ENCODE results near the gene FOSB. TPM values are rescaled to one million over a fixed set of nuclear protein-coding genes. Genes with fewer than 3 reads are reported as not detected.
A peak's percentile ranks its signal among the peaks of the same experiment; 100 is the strongest.

The FOSB gene
- total and polyA plus RNA-seq, 4 donors, result 7.9 to 24.2 (median 16.4) TPM

GRCh38 chr19:45446295-45446694, 21.5 kb upstream of the FOSB start:
- no peak overlapping the region for H3K9ac ChIP-seq (ENCODE audit: insufficient read depth in 1 of 2, low read length in 2 of 2)
- ATAC-seq (ENCODE audit: insufficient read depth, low FRiP score), result no peak
- no peaks in the 10 kb centered on the region for H3K27me3 ChIP-seq (ENCODE audit: control insufficient read depth in 3 of 3, insufficient read depth in 3 of 3, low read length in 2 of 3)
- H3K4me3 ChIP-seq, result no peak overlapping the region
- H3K27ac ChIP-seq (ENCODE audit: low read depth in 1 of 2, low read length in 1 of 2), result no peak overlapping the region
- 82 to 86% methylated on average over 6 of the region's 6 CpGs for WGBS, 2 donors
- no peaks in the 10 kb centered on the region for H3K36me3 ChIP-seq (ENCODE audit: control insufficient read depth in 4 of 4, insufficient read depth in 4 of 4, low read length in 4 of 4)
- peak in 1 of 3 donors; percentile 26 for DNase-seq
- no peaks in the 10 kb centered on the region for H3K9me3 ChIP-seq (ENCODE audit: control insufficient read depth in 4 of 4, insufficient read depth in 3 of 4, low read length in 3 of 4)
- peak; percentile 19 for TF ChIP-seq CTCF (IDR thresholded peaks at IDR 0.05; ENCODE audit: control extremely low read depth, extremely low read depth)
- H3K4me1 ChIP-seq (ENCODE audit: control insufficient read depth in 5 of 5, insufficient read depth in 5 of 5, low read length in 5 of 5), result peaks cover 6 to 17% (median 11%) of the 10 kb centered on the region in 5 donors

- Histone ChIP-seq H3K4me1 (ENCODE audit: control insufficient read depth in 5 of 5, insufficient read depth in 5 of 5, low read length in 5 of 5) (peaks cover 6 to 18% (median 11%) of the 10 kb centered on the region in 5 donors), H3K27me3 (ENCODE audit: control insufficient read depth in 3 of 3, insufficient read depth in 3 of 3, low read length in 2 of 3) (no peaks in the 10 kb centered on the region), H3K9me3 (ENCODE audit: control insufficient read depth in 4 of 4, insufficient read depth in 3 of 4, low read length in 3 of 4) (no peaks in the 10 kb centered on the region), H3K9ac (ENCODE audit: insufficient read depth in 1 of 2, low read length in 2 of 2) (no peak overlapping the region), H3K27ac (ENCODE audit: low read depth in 1 of 2, low read length in 1 of 2) (no peak overlapping the region), H3K36me3 (ENCODE audit: control insufficient read depth in 4 of 4, insufficient read depth in 4 of 4, low read length in 4 of 4) (no peaks in the 10 kb centered on the region), H3K4me3 (no peak overlapping the region)
- ATAC-seq (ENCODE audit: insufficient read depth, low FRiP score) (no peak), DNase-seq (peak in 1 of 3 donors; percentile 26)
- WGBS, 2 donors, result 87 to 92% methylated on average over 7 of the region's 7 CpGs
- no peak for TF ChIP-seq CTCF (IDR thresholded peaks at IDR 0.05; ENCODE audit: control extremely low read depth, extremely low read depth)
These were observed 20.9 kb upstream of the FOSB start for GRCh38 chr19:45446944-45447343.

- DNase-seq, result no peak
- Histone ChIP-seq H3K4me1 (ENCODE audit: control insufficient read depth in 5 of 5, insufficient read depth in 5 of 5, low read length in 5 of 5) (peaks cover under 1 to 18% (median 11%) of the 10 kb centered on the region in 5 donors), H3K4me3 (no peak overlapping the region), H3K27me3 (ENCODE audit: control insufficient read depth in 3 of 3, insufficient read depth in 3 of 3, low read length in 2 of 3) (no peaks in the 10 kb centered on the region), H3K36me3 (ENCODE audit: control insufficient read depth in 4 of 4, insufficient read depth in 4 of 4, low read length in 4 of 4) (no peaks in the 10 kb centered on the region), H3K27ac (ENCODE audit: low read depth in 1 of 2, low read length in 1 of 2) (no peak overlapping the region), H3K9ac (ENCODE audit: insufficient read depth in 1 of 2, low read length in 2 of 2) (no peak overlapping the region), H3K9me3 (ENCODE audit: control insufficient read depth in 4 of 4, insufficient read depth in 3 of 4, low read length in 3 of 4) (no peaks in the 10 kb centered on the region)
- no peak for ATAC-seq (ENCODE audit: insufficient read depth, low FRiP score)
- TF ChIP-seq CTCF (IDR thresholded peaks at IDR 0.05; ENCODE audit: control extremely low read depth, extremely low read depth), result no peak
- WGBS, 2 donors, result 89 to 92% methylated on average over 3 of the region's 3 CpGs
These were observed 19.4 kb upstream of the FOSB start for GRCh38 chr19:45448425-45448756.

GRCh38 chr19:45448887-45449299, 18.9 kb upstream of the FOSB start:
- ATAC-seq (ENCODE audit: insufficient read depth, low FRiP score), result no peak
- H3K27ac ChIP-seq (ENCODE audit: low read depth in 1 of 2, low read length in 1 of 2), result peak overlapping the region in 1 of 2 donors; percentile 28

More at GRCh38 chr19:45448887-45449299, 18.9 kb upstream of the FOSB start:
- Histone ChIP-seq H3K4me1 (ENCODE audit: control insufficient read depth in 5 of 5, insufficient read depth in 5 of 5, low read length in 5 of 5) (peaks cover 0 to 18% (median 11%) of the 10 kb centered on the region in 5 donors), H3K4me3 (no peak overlapping the region), H3K9me3 (ENCODE audit: control insufficient read depth in 4 of 4, insufficient read depth in 3 of 4, low read length in 3 of 4) (no peaks in the 10 kb centered on the region), H3K9ac (ENCODE audit: insufficient read depth in 1 of 2, low read length in 2 of 2) (peak overlapping the region in 1 of 2 donors; percentile 38), H3K36me3 (ENCODE audit: control insufficient read depth in 4 of 4, insufficient read depth in 4 of 4, low read length in 4 of 4) (no peaks in the 10 kb centered on the region), H3K27me3 (ENCODE audit: control insufficient read depth in 3 of 3, insufficient read depth in 3 of 3, low read length in 2 of 3) (no peaks in the 10 kb centered on the region)
- WGBS, 2 donors, result 60 to 70% methylated on average over 7 of the region's 7 CpGs
- DNase-seq, result no peak
- no peak for TF ChIP-seq CTCF (IDR thresholded peaks at IDR 0.05; ENCODE audit: control extremely low read depth, extremely low read depth)

Data from lung (tissue), 12 donors.